RWPE2 (cell line): Measurements from ENCODE around the gene NR6A1.
A peak's percentile ranks its signal among the peaks of the same experiment; 100 is the strongest.

Source experiments
- ATAC-seq: fragments of 200-7000 bp; cut with Tn5 transposase; 3 replicates; pipeline ENCODE4 v1.9.1; 2021; ENCODE audit warnings: low read depth
- DNase-seq: peaks from one replicate; pipeline ENCODE4 v3.0.0-alpha.2; 2020; ENCODE audit warnings: low spot score
- H3K27ac ChIP-seq: fragments of 450-650 bp; 2 replicates; pipeline ENCODE4 v1.5.1; 2017; ENCODE audit warnings: mild to moderate bottlenecking; ENCODE audit not compliant: poor library complexity, severe bottlenecking
- H3K27me3 ChIP-seq: fragments of 250-450 bp; sonication (Bioruptor Pico); 2 replicates; pipeline ENCODE4 v1.5.1; 2021; ENCODE audit warnings: mild to moderate bottlenecking, moderate library complexity; ENCODE audit not compliant: insufficient read depth, poor library complexity, severe bottlenecking
- H3K36me3 ChIP-seq: fragments of 250-450 bp; sonication (Bioruptor Pico); 2 replicates; pipeline ENCODE4 v1.5.1; 2020; ENCODE audit warnings: low read depth, mild to moderate bottlenecking, moderate library complexity
- H3K4me1 ChIP-seq: fragments of 250-450 bp; sonication (Bioruptor Pico); 2 replicates; pipeline ENCODE4 v1.5.1; 2021; ENCODE audit warnings: mild to moderate bottlenecking, moderate library complexity; ENCODE audit not compliant: insufficient read depth, poor library complexity, severe bottlenecking
- H3K4me3 ChIP-seq: fragments of 250-450 bp; sonication (Bioruptor Pico); 2 replicates; pipeline ENCODE4 v1.5.1; 2021; ENCODE audit warnings: mild to moderate bottlenecking, moderate library complexity; ENCODE audit not compliant: severe bottlenecking
- H3K9me3 ChIP-seq: fragments of 250-450 bp; sonication (Bioruptor Pico); 2 replicates; pipeline ENCODE4 v1.5.1; 2021; ENCODE audit warnings: mild to moderate bottlenecking, moderate library complexity; ENCODE audit not compliant: severe bottlenecking
- CTCF ChIP-seq: fragments of 450-650 bp; IDR thresholded peaks from one replicate; pipeline ENCODE4 v1.5.1; 2017; ENCODE audit warnings: mild to moderate bottlenecking, moderate library complexity; ENCODE audit not compliant: poor library complexity, severe bottlenecking

Gene NR6A1

DNA sequence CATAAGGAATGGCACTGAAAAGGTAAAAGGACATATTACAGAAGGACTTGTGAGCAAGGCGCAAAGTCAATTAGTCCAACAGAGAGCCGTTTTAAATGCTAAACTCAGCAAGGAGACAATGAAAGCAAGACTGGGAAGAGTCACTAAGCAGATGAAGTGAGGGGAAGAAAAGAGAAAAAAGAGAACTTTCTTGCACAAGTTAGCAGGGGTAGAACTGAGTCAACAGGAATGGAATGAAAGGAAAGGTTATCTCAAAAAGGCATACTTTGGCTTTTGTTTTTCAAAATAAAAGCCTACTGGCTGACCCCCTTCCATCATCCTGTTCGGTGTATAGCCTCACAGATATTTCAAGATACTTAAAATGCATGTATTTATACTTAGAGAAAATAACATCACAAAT, 75.0 kb downstream of the NR6A1 start:
- peak; percentile 33 for ATAC-seq
- H3K4me1 ChIP-seq: peaks cover 56% of the 10 kb centered on the region
- TF ChIP-seq CTCF: no peak
- H3K4me3 ChIP-seq: no peak overlapping the region
- H3K9me3 ChIP-seq: no peaks in the 10 kb centered on the region
- DNase-seq: no peak
- no peaks in the 10 kb centered on the region for H3K36me3 ChIP-seq
- H3K27me3 ChIP-seq: no peaks in the 10 kb centered on the region
- peak overlapping the region; percentile 96 for H3K27ac ChIP-seq

DNA sequence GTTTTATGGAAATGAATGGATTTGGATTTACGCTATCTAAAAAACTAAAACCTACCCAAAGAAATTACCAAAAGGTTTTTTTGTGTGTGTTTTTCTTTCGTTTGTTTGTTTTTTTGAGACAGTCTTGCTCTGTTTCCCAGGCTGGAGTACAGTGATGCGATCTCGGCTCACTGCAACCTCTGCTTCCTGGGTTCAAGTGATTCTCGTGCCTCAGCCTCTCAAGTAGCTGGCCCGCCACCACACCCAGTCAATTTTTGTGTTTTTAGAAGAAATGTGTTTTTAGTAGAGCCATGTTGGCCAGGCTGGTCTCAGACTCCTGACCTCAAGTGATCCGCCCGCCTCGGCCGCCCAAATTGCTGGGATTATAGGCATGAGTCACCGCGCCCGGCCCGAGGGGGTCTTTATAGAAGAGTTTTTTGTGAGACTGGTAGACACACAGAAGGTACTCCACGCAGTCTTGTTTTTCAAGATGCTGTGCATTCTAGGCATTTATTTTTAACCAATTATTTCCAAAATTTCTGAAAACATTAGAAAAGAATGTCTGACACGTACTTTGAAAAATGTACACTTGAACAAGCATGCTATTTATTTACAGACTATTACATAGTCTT, 75.7 kb downstream of the NR6A1 start:
- ATAC-seq (peak; percentile 43), DNase-seq (peak; percentile 66)
- Histone ChIP-seq H3K36me3 (no peaks in the 10 kb centered on the region), H3K27ac (peak overlapping the region; percentile 96), H3K4me1 (peaks cover 56% of the 10 kb centered on the region), H3K9me3 (no peaks in the 10 kb centered on the region), H3K4me3 (no peak overlapping the region), H3K27me3 (no peaks in the 10 kb centered on the region)
- no peak for TF ChIP-seq CTCF

DNA sequence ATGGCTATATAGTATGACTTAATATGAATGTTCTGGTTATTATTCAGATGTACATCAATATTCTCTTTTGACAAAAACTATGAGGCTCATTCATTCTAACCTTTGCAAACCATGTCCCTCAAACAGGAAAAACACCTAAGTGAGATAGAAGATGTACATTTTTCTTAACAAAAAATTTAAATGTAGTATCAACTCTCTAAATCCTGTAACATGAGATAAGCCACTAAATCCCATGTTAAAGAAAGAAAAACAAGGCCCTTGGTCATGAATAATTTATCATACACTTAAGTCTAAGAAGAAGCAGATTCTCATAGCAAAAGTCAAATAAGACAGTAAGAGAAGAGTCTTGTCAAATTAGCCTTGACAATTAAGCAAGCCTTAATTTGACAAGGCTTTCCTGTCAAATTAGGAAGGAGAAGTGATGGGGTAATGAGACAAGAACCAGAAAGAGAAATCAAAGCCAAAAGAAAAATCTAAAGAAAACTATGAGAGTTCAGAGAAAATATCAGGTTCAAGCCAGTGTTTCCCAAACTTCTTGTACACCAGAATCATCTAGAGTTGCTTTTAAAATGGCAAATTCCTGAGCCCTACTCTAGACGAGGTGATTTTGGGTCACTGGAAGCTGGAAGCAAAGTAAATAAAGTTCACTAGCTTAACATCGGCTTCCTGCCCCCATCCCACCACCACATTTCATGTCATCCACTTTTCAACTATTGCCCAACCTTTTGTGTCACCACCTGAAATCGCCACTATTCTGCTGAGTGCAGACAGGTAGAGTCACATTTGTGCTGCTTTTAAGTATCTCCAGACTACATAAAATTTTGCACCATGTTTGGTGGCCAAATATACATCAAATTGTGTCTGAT, 76.5 kb downstream of the NR6A1 start:
- DNase-seq: no peak
- H3K27me3 ChIP-seq: no peaks in the 10 kb centered on the region
- no peak for ATAC-seq
- H3K9me3 ChIP-seq: no peaks in the 10 kb centered on the region
- peak overlapping the region; percentile 96 for H3K27ac ChIP-seq
- no peak for TF ChIP-seq CTCF
- peaks cover 56% of the 10 kb centered on the region for H3K4me1 ChIP-seq
- H3K36me3 ChIP-seq: no peaks in the 10 kb centered on the region
- no peak overlapping the region for H3K4me3 ChIP-seq

- ATAC-seq: no peak
- Histone ChIP-seq H3K9me3 (no peaks in the 10 kb centered on the region), H3K36me3 (no peaks in the 10 kb centered on the region), H3K27ac (peak overlapping the region; percentile 96), H3K27me3 (no peaks in the 10 kb centered on the region), H3K4me1 (peaks cover 45% of the 10 kb centered on the region), H3K4me3 (no peak overlapping the region)
- TF ChIP-seq CTCF: no peak
- no peak for DNase-seq
Observed at GRCh38 chr9:124693403-124693802, 77.7 kb downstream of the NR6A1 start.
